Endothelial cell of umbilical vein (primary cell): ENCODE results near the gene EEF1AKMT2. TPM values are rescaled to one million over a fixed set of nuclear protein-coding genes. Genes with fewer than 3 reads are reported as not detected.

Experiments used
- BruUV-seq: library from RNA; stranded (reverse); fragments of 400-500 nt; replicated peaks from 2 replicates; lab custom pipeline; 2021; lab: Mats Ljungman, UMichigan
- CTCF ChIA-PET: fragments of 300-600, 350-600 bp; sonication (Branson Sonifier 250); formaldehyde crosslinking; loops from one replicate; lab custom pipeline; 2021; ENCODE audit warnings: antibody characterized with exemption, inconsistent platforms; lab: Charles Lee
- POLR2A ChIA-PET: fragments of 300-600, 350-600 bp; sonication (Branson Sonifier 250); formaldehyde crosslinking; loops from one replicate; lab custom pipeline; 2021; ENCODE audit warnings: antibody characterized with exemption, inconsistent platforms; lab: Charles Lee
- DNase-seq: peaks from one replicate; pipeline ENCODE4 v3.0.0-alpha.2; 2011; ENCODE audit warnings: low read depth, low spot score
- FAIRE-seq: peaks from 2 replicates; lab custom pipeline; 2011; peaks lifted over from hg19 to GRCh38; lab: Jason Lieb, UNC
- H2AFZ ChIP-seq: 2 replicates; pipeline ENCODE4 v1.6.0; 2012; ENCODE audit warnings: low read depth, low read length, control low read depth, inconsistent platforms
- H3K27ac ChIP-seq: 2 replicates; pipeline ENCODE4 v1.5.1; 2011; ENCODE audit warnings: low read depth, mild to moderate bottlenecking, control low read depth, low read length, moderate library complexity; ENCODE audit not compliant: insufficient read depth
- H3K27me3 ChIP-seq, 2 experiments: 2 replicates each; pipeline versions ENCODE4 v1.6.0 to v1.6.1; 2011; ENCODE audit warnings: low read length in 2 of 2, mixed read lengths in 1 of 2; ENCODE audit not compliant: control insufficient read depth in 2 of 2, insufficient read depth in 2 of 2
- H3K36me3 ChIP-seq, 2 experiments: 2 replicates in 1 of 2; 3 replicates in 1 of 2; pipeline ENCODE4 v1.5.1; 2011; ENCODE audit warnings: low read length in 2 of 2, mild to moderate bottlenecking in 1 of 2, moderate library complexity in 1 of 2; ENCODE audit not compliant: control insufficient read depth in 2 of 2, insufficient read depth in 2 of 2; ENCODE audit errors: extremely low read depth in 1 of 2
- H3K4me1 ChIP-seq: 3 replicates; pipeline ENCODE4 v1.5.1; 2011; ENCODE audit warnings: mild to moderate bottlenecking, low read length; ENCODE audit not compliant: control insufficient read depth, insufficient read depth; ENCODE audit errors: extremely low read depth
- H3K4me2 ChIP-seq: 2 replicates; pipeline ENCODE4 v1.6.1; 2011; ENCODE audit warnings: low read length, control low read depth, mixed read lengths; ENCODE audit not compliant: insufficient read depth
- H3K4me3 ChIP-seq, 3 experiments: fragments of 200-600 bp in 1 of 3; sonication (generic), shearing (Covaris generic) in 1 of 3; replicated peaks in 1 of 3; 2 replicates each; pipeline ENCODE4 v1.5.1; 2011 to 2016; ENCODE audit warnings: control low read depth in 3 of 3, low read length in 3 of 3, mild to moderate bottlenecking in 2 of 3, inconsistent platforms in 1 of 3, low read depth in 1 of 3, moderate library complexity in 1 of 3; ENCODE audit not compliant: insufficient read depth in 1 of 3
- H3K79me2 ChIP-seq: 2 replicates; pipeline ENCODE4 v1.6.0; 2012; ENCODE audit warnings: low read length, inconsistent platforms; ENCODE audit not compliant: control insufficient read depth, insufficient read depth
- H3K9ac ChIP-seq: replicated peaks from 2 replicates; pipeline ENCODE3; 2011; ENCODE audit warnings: low read length, control low read depth; ENCODE audit not compliant: insufficient read depth; ENCODE audit errors: extremely low read depth
- H3K9me1 ChIP-seq: replicated peaks from 3 replicates; pipeline ENCODE4 v1.6.0; 2011; ENCODE audit warnings: mild to moderate bottlenecking, low read length; ENCODE audit not compliant: control insufficient read depth, insufficient read depth; ENCODE audit errors: extremely low read depth
- H3K9me3 ChIP-seq: replicated peaks from 2 replicates; pipeline ENCODE4 v1.5.1; 2012; ENCODE audit warnings: low read length, inconsistent platforms; ENCODE audit not compliant: control insufficient read depth, insufficient read depth
- H4K20me1 ChIP-seq: replicated peaks from 2 replicates; pipeline ENCODE3; 2011; ENCODE audit warnings: mild to moderate bottlenecking, low read length; ENCODE audit not compliant: control insufficient read depth, insufficient read depth; ENCODE audit errors: extremely low read depth
- CTCF ChIP-seq, 2 donors: IDR thresholded peaks; 1 replicate in 1 of 2; 2 replicates in 1 of 2; pipeline ENCODE4 v1.5.1; 2011; ENCODE audit warnings: low read length in 2 of 2, mild to moderate bottlenecking in 2 of 2, moderate library complexity in 2 of 2, control low read depth in 1 of 2, inconsistent platforms in 1 of 2, low read depth in 1 of 2; ENCODE audit not compliant: insufficient read depth in 1 of 2; ENCODE audit errors: extremely low read depth in 1 of 2
- EZH2 ChIP-seq: IDR thresholded peaks from 2 replicates; pipeline ENCODE4 v1.6.1; 2012; ENCODE audit warnings: borderline replicate concordance, low read depth, mild to moderate bottlenecking, moderate library complexity, low read length, inconsistent platforms; ENCODE audit not compliant: severe bottlenecking
- FOS ChIP-seq: IDR thresholded peaks from 2 replicates; pipeline ENCODE4 v1.6.1; 2011; ENCODE audit warnings: mild to moderate bottlenecking, low read length, moderate library complexity, borderline replicate concordance; ENCODE audit not compliant: insufficient read depth
- GATA2 ChIP-seq: IDR thresholded peaks from 2 replicates; pipeline ENCODE4 v1.7.0; 2011; ENCODE audit warnings: low read depth, mild to moderate bottlenecking, moderate library complexity, mixed read lengths, low read length; ENCODE audit not compliant: insufficient read length, insufficient read depth
- JUN ChIP-seq: IDR thresholded peaks from 2 replicates; pipeline ENCODE4 v1.6.1; 2011; ENCODE audit warnings: borderline replicate concordance, low read depth; ENCODE audit not compliant: insufficient read length, insufficient read depth
- MYC ChIP-seq: IDR thresholded peaks from one replicate; pipeline ENCODE4 v1.6.1; 2011; ENCODE audit warnings: mild to moderate bottlenecking, low read depth, low read length
- POLR2A ChIP-seq: IDR thresholded peaks from 2 replicates; pipeline ENCODE4 v1.6.1; 2012; ENCODE audit warnings: low read depth, mild to moderate bottlenecking, control low read depth, low read length
- POLR2AphosphoS5 ChIP-seq: IDR thresholded peaks from 2 replicates; pipeline ENCODE4 v1.6.1; 2012; ENCODE audit warnings: low read depth, mild to moderate bottlenecking, control low read depth, low read length, moderate library complexity; ENCODE audit not compliant: insufficient read depth
- dilution Hi-C: fragments of 300-500 bp; cut with MboI; formaldehyde crosslinking; loops from one replicate; pipeline ENCODE4 v1.15.0; 2019; ENCODE audit warnings: low sequenced_read_pairs; ENCODE audit not compliant: extremely low pct_ligation_motif_present
- intact Hi-C: fragments of 100-400 bp; cut with micrococcal nuclease; formaldehyde crosslinking; loops from one replicate; pipeline ENCODE4 v1.10.0; 2022
- polyA plus RNA-seq, 4 experiments: library from polyadenylated mRNA; depleted of rRNA in 3 of 4; stranded (reverse) in 3 of 4; unstranded in 1 of 4; fragments of >200 nt; gene quantifications; 2 replicates each; pipeline versions ENCODE4 v1.2.1 to v1.2.3, GENCODE V29; 2011 to 2012; ENCODE audit warnings: missing spikeins in 1 of 4
- total RNA-seq: library from RNA; stranded (reverse); gene quantifications from 2 replicates; pipeline ENCODE4 v1.2.3, GENCODE V29; 2021
- TF ChIP-seq, protein P1 (sequence below): IDR thresholded peaks from 2 replicates; pipeline ENCODE4 v1.6.1; 2011; ENCODE audit not compliant: insufficient read depth, insufficient read length

The EEF1AKMT2 gene
- total and polyA plus RNA-seq, 2 donors (not counting 3 experiments of a cell fraction or from before 2014, with no cell fraction given), result 8.5 to 21.3 TPM

DNA sequence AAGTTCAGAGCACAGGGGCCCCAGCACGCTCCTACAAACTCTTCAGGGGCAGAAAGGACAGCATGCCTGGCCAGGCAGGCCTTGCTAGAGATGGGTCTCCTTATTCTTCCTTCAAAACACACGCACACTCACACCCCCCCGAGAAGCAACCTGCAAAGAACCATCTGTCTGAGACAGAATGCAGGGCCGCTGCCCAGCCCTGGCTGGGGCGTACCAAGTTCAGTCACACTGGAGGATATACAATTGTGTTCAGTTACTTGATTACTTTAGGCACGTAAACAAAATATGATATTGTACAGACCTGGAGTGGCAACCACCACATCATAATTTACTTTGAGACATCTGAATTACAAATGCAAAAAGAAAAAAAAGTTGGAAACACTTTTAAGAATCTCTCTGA, 53.2 kb downstream of the EEF1AKMT2 start:
- H3K4me2 ChIP-seq, result no peak overlapping the region
- no peak overlapping the region for H3K27ac ChIP-seq
- no peaks in the 10 kb centered on the region for H3K27me3 ChIP-seq
- TF ChIP-seq EZH2 (no peak), POLR2A (no peak), JUN (no peak), FOS (no peak), GATA2 (no peak), CTCF (IDR thresholded peaks at IDR 0.05; ENCODE audit: extremely low read depth in 1 of 2, insufficient read depth in 1 of 2, low read depth in 1 of 2, low read length in 2 of 2) (no peak)
- intact Hi-C loops, result no loop called here
- dilution Hi-C loops, result no loop called here
- no peak overlapping the region for H2AFZ ChIP-seq
- no peak for FAIRE-seq
- no peaks in the 10 kb centered on the region for H3K36me3 ChIP-seq
- H4K20me1 ChIP-seq, result no peaks in the 10 kb centered on the region
- H3K9me3 ChIP-seq, result no peaks in the 10 kb centered on the region
- DNase-seq, result no peak
- H3K4me1 ChIP-seq, result peaks cover 30% of the 10 kb centered on the region
- no TSS peak for BruUV-seq
- POLR2A ChIA-PET, result no interaction called here
- peaks cover 36% of the 10 kb centered on the region for H3K79me2 ChIP-seq
- H3K4me3 ChIP-seq, result no peak overlapping the region
- CTCF ChIA-PET, result interaction anchor here (1.2 kb wide), 1 partner anchor 199 kb away, joined by 5 read pairs; no protein-coding TSS in a partner anchor
- H3K9me1 ChIP-seq, result no peaks in the 10 kb centered on the region
- no peak overlapping the region for H3K9ac ChIP-seq

DNA sequence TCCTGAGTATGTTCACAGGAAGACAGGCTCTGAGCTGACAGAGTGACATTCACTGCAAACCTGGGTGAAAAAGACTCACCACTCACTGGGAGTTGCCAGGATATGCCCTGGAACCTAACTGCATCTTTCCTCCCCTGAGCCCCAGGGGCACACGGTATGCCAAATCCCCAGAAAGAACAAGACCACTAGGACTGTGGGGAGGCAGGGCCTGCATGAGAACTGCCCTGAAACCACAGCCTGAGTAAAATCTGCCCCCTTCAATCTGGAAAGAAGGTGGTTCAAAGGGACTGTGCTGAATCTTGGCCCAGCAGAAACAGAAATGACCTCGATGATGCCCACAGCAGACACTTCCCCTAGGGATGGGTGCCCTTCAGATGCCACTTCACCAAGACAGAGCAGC, 54.0 kb downstream of the EEF1AKMT2 start:
- POLR2A ChIA-PET, result no interaction called here
- H3K36me3 ChIP-seq, result no peaks in the 10 kb centered on the region
- DNase-seq (no peak), FAIRE-seq (no peak)
- H3K4me1 ChIP-seq, result peaks cover 30% of the 10 kb centered on the region
- dilution Hi-C loops, result no loop called here
- H3K9me1 ChIP-seq, result no peaks in the 10 kb centered on the region
- H3K9me3 ChIP-seq, result no peaks in the 10 kb centered on the region
- H3K79me2 ChIP-seq, result peaks cover 36% of the 10 kb centered on the region
- intact Hi-C loops, result no loop called here
- H3K4me2 ChIP-seq, result no peak overlapping the region
- CTCF ChIA-PET, result no interaction called here
- TF ChIP-seq FOS, result no peak
- TF ChIP-seq EZH2, result no peak
- TF ChIP-seq, protein P1, sequence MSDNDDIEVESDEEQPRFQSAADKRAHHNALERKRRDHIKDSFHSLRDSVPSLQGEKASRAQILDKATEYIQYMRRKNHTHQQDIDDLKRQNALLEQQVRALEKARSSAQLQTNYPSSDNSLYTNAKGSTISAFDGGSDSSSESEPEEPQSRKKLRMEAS, result no peak
- TF ChIP-seq CTCF (IDR thresholded peaks at IDR 0.05; ENCODE audit: extremely low read depth in 1 of 2, insufficient read depth in 1 of 2, low read depth in 1 of 2, low read length in 2 of 2), result no peak
- TF ChIP-seq GATA2, result no peak
- TF ChIP-seq POLR2A, result no peak
- TF ChIP-seq JUN, result no peak
- TF ChIP-seq MYC, result no peak
- no peak for TF ChIP-seq POLR2AphosphoS5
- no peak overlapping the region for H3K9ac ChIP-seq
- no peaks in the 10 kb centered on the region for H4K20me1 ChIP-seq
- H3K27me3 ChIP-seq, result no peaks in the 10 kb centered on the region
- no peak overlapping the region for H2AFZ ChIP-seq
- no peak overlapping the region for H3K4me3 ChIP-seq
- BruUV-seq, result no TSS peak
- no peak overlapping the region for H3K27ac ChIP-seq
